ENCODE results near the gene KRTAP6-3. TPM values are rescaled to one million over a fixed set of nuclear protein-coding genes. Genes with fewer than 3 reads are reported as not detected.

Gene KRTAP6-3
- total and polyA plus RNA-seq, 2 of the 13 experiments (the other 11 are each of a cell fraction or from before 2014, with no cell fraction given): not detected

- TF ChIP-seq ARID5B (CRISPR knock-in tag; IDR thresholded peaks at IDR 0.05): no peak
- TF ChIP-seq SOX5 (CRISPR knock-in tag; IDR thresholded peaks at IDR 0.05; ENCODE audit: borderline replicate concordance): no peak
- no peak for TF ChIP-seq ARNT2 (CRISPR knock-in tag; IDR thresholded peaks at IDR 0.05; ENCODE audit: low read depth)
- TF ChIP-seq ZNF530 (CRISPR knock-in tag; IDR thresholded peaks at IDR 0.05; ENCODE audit: low read depth): no peak
- no peak for TF ChIP-seq NR1H2 (CRISPR knock-in tag; IDR thresholded peaks at IDR 0.05; ENCODE audit: borderline replicate concordance, low read depth)
- no peak for TF ChIP-seq ZNF34 (CRISPR knock-in tag; IDR thresholded peaks at IDR 0.05; ENCODE audit: borderline replicate concordance)
- TF ChIP-seq EHMT2 (IDR thresholded peaks at IDR 0.05; ENCODE audit: borderline replicate concordance, low read depth, low read length): no peak
- no peak for TF ChIP-seq PREB (CRISPR knock-in tag; IDR thresholded peaks at IDR 0.05)
- TF ChIP-seq CTCF (CRISPR knock-in tag; IDR thresholded peaks at IDR 0.05): no peak
- TF ChIP-seq ZSCAN29 (CRISPR knock-in tag; conservative IDR thresholded peaks at IDR 0.05): no peak
Measured at GRCh38 chr21:30605968-30606367, 13.7 kb downstream of the KRTAP6-3 start (continued).
